DND-41 (cell line): ENCODE data around the gene MRRF.

ENCODE experiments used
- CTCF ChIP-seq: IDR thresholded peaks from 2 replicates; pipeline ENCODE4 v1.5.1; 2012; ENCODE audit warnings: borderline replicate concordance, low read length, moderate library complexity, mild to moderate bottlenecking; ENCODE audit not compliant: poor library complexity, severe bottlenecking; ENCODE audit errors: extremely low read depth
- EZH2 ChIP-seq: IDR thresholded peaks from 3 replicates; pipeline ENCODE4 v1.6.1; 2012; ENCODE audit warnings: borderline replicate concordance, low read depth, mild to moderate bottlenecking, moderate library complexity, low read length, inconsistent platforms; ENCODE audit not compliant: severe bottlenecking

DNA sequence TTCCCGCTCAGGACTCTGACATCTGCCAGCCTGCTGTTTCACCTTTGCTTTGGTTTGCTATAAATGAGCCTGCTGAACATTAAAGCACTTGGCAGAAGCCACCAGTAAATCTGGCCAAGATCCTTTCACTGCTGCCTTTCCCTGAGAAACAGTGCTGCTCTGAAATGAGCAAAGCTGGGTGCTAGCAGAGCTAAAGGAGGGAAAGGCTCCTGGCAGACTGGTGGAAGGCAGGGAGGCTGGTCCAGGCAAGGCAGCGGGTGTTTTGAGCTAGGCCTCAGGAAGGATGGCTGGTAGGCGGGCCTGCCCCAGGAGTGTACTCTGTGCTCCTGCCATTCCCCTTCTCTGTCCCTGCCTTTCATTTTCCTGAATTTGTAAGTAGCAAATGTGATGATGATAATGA is 53.6 kb downstream of the MRRF start:
- TF ChIP-seq CTCF: no peak
- TF ChIP-seq EZH2: no peak
